Cortex of kidney (tissue), 1 donor: Measurements from ENCODE around the gene DDX11.
"Not testable (repeated sequence)": the region's sequence is repeated elsewhere in the genome, so short reads cannot be mapped to it uniquely, and the experiment has no call there.

Source experiments
- DNase-seq: peaks from one replicate; lab custom pipeline; 2025; lab: John Stamatoyannopoulos, UW

DDX11 gene

GRCh38 chr12:31073527-31074332, at the start of gene DDX11:
DDX11 (plus strand) TSS chr12:31073860; CDS start chr12:31078394, 4,534 bp downstream.
- DNase-seq, result peak; percentile 27

GRCh38 chr12:31026202-31026601, 47.5 kb upstream of the DDX11 start:
- DNase-seq, result no peak

GRCh38 chr12:31027006-31027405, 46.7 kb upstream of the DDX11 start:
- not testable (repeated sequence) for DNase-seq

- DNase-seq, result no peak
Measured at GRCh38 chr12:31029468-31029867, 44.2 kb upstream of the DDX11 start.

GRCh38 chr12:31029916-31030562, 43.6 kb upstream of the DDX11 start:
- no peak for DNase-seq

- DNase-seq, result no peak
Measured at GRCh38 chr12:31031951-31032335, 41.7 kb upstream of the DDX11 start.

GRCh38 chr12:31033146-31033545, 40.5 kb upstream of the DDX11 start:
- DNase-seq, result no peak

GRCh38 chr12:31033681-31034080, 40.0 kb upstream of the DDX11 start:
- DNase-seq, result no peak

GRCh38 chr12:31034372-31034771, 39.3 kb upstream of the DDX11 start:
- DNase-seq, result no peak

GRCh38 chr12:31035226-31035625, 38.4 kb upstream of the DDX11 start:
- DNase-seq, result no peak

- DNase-seq, result no peak
Measured at GRCh38 chr12:31035967-31036665, 37.5 kb upstream of the DDX11 start.

- no peak for DNase-seq
Measured at GRCh38 chr12:31037028-31037427, 36.6 kb upstream of the DDX11 start.

GRCh38 chr12:31037931-31038330, 35.7 kb upstream of the DDX11 start:
- no peak for DNase-seq

GRCh38 chr12:31041033-31041564, 32.6 kb upstream of the DDX11 start:
- no peak for DNase-seq

GRCh38 chr12:31050143-31050542, 23.5 kb upstream of the DDX11 start:
- not testable (repeated sequence) for DNase-seq

- not testable (repeated sequence) for DNase-seq
Measured at GRCh38 chr12:31050548-31050947, 23.1 kb upstream of the DDX11 start.

GRCh38 chr12:31051692-31052091, 22.0 kb upstream of the DDX11 start:
- DNase-seq, result not testable (repeated sequence)

- not testable (repeated sequence) for DNase-seq
Measured at GRCh38 chr12:31052121-31052520, 21.5 kb upstream of the DDX11 start.

- DNase-seq, result not testable (repeated sequence)
Measured at GRCh38 chr12:31052666-31053439, 20.8 kb upstream of the DDX11 start.

- DNase-seq, result not testable (repeated sequence)
Measured at GRCh38 chr12:31053944-31054343, 19.7 kb upstream of the DDX11 start.

- DNase-seq, result no peak
Measured at GRCh38 chr12:31057671-31058070, 16.0 kb upstream of the DDX11 start.

- DNase-seq, result not testable (repeated sequence)
Measured at GRCh38 chr12:31066196-31066595, 7.5 kb upstream of the DDX11 start.
